Measurements from ENCODE around the gene IL17C.

Gene IL17C

GRCh38 chr16:88652762-88653063 lies 14.3 kb downstream of the IL17C start:
- Histone ChIP-seq H4K20me1 (ENCODE audit: low read depth, low read length) (peaks cover 12% of the 10 kb centered on the region; the same call in 1 of the 2 replicates), H3K27me3 (ENCODE audit: low read length) (no peaks in the 10 kb centered on the region), H2AFZ (ENCODE audit: low read depth, low read length, severe bottlenecking) (no peak overlapping the region), H3K9me2 (replicated peaks; ENCODE audit: insufficient read depth, low read length) (no peaks in the 10 kb centered on the region), H3F3A (ENCODE audit: insufficient read depth) (no peaks in the 10 kb centered on the region), H3K4me3 (ENCODE audit: insufficient read depth, low read length, poor library complexity, severe bottlenecking) (no peak overlapping the region), H3K9me3 (ENCODE audit: insufficient read depth, low read length) (no peaks in the 10 kb centered on the region), H3K9ac (ENCODE audit: low read length) (no peak overlapping the region), H3K27ac (ENCODE audit: low read depth, low read length) (no peak overlapping the region), H3K79me2 (ENCODE audit: insufficient read depth, low read length) (peaks cover 26% of the 10 kb centered on the region), H3K36me3 (ENCODE audit: low read length) (no peaks in the 10 kb centered on the region), H3K4me2 (ENCODE audit: low read depth, low read length, poor library complexity, severe bottlenecking) (no peak overlapping the region)
- TF ChIP-seq CTCF (IDR thresholded peaks at IDR 0.05; ENCODE audit: insufficient read depth, low read length, poor library complexity, severe bottlenecking), result no peak
- TF ChIP-seq EZH2phosphoT487 (conservative IDR thresholded peaks at IDR 0.05; ENCODE audit: low read length), result no peak

- no peaks in the 10 kb centered on the region for H3K9me2 ChIP-seq (replicated peaks; ENCODE audit: insufficient read depth, low read length)
- TF ChIP-seq CTCF (IDR thresholded peaks at IDR 0.05; ENCODE audit: insufficient read depth, low read length, poor library complexity, severe bottlenecking) (no peak), EZH2phosphoT487 (conservative IDR thresholded peaks at IDR 0.05; ENCODE audit: low read length) (no peak)
- H3K4me3 ChIP-seq (ENCODE audit: insufficient read depth, low read length, poor library complexity, severe bottlenecking), result no peak overlapping the region
- H3K9ac ChIP-seq (ENCODE audit: low read length), result no peak overlapping the region
- H2AFZ ChIP-seq (ENCODE audit: low read depth, low read length, severe bottlenecking), result no peak overlapping the region
- no peak overlapping the region for H3K4me2 ChIP-seq (ENCODE audit: low read depth, low read length, poor library complexity, severe bottlenecking)
- peaks cover 25% of the 10 kb centered on the region for H3K79me2 ChIP-seq (ENCODE audit: insufficient read depth, low read length)
- no peaks in the 10 kb centered on the region for H3K9me3 ChIP-seq (ENCODE audit: insufficient read depth, low read length)
- H4K20me1 ChIP-seq (ENCODE audit: low read depth, low read length), result peaks cover 12% of the 10 kb centered on the region; the same call in 1 of the 2 replicates
- H3F3A ChIP-seq (ENCODE audit: insufficient read depth), result no peaks in the 10 kb centered on the region
- H3K27me3 ChIP-seq (ENCODE audit: low read length), result no peaks in the 10 kb centered on the region
- no peak overlapping the region for H3K27ac ChIP-seq (ENCODE audit: low read depth, low read length)
- H3K36me3 ChIP-seq (ENCODE audit: low read length), result no peaks in the 10 kb centered on the region
These were observed 14.7 kb downstream of the IL17C start for GRCh38 chr16:88653101-88653500.

- peaks cover 12% of the 10 kb centered on the region; the same call in 1 of the 2 replicates for H4K20me1 ChIP-seq (ENCODE audit: low read depth, low read length)
- peaks cover 21% of the 10 kb centered on the region for H3K79me2 ChIP-seq (ENCODE audit: insufficient read depth, low read length)
- TF ChIP-seq CTCF (IDR thresholded peaks at IDR 0.05; ENCODE audit: insufficient read depth, low read length, poor library complexity, severe bottlenecking), result no peak
- no peak for TF ChIP-seq EZH2phosphoT487 (conservative IDR thresholded peaks at IDR 0.05; ENCODE audit: low read length)
These were observed 15.4 kb downstream of the IL17C start for GRCh38 chr16:88653596-88654362.

More at GRCh38 chr16:88653596-88654362, 15.4 kb downstream of the IL17C start:
- Histone ChIP-seq H3K9me2 (replicated peaks; ENCODE audit: insufficient read depth, low read length) (no peaks in the 10 kb centered on the region), H3K36me3 (ENCODE audit: low read length) (no peaks in the 10 kb centered on the region), H3K27ac (ENCODE audit: low read depth, low read length) (no peak overlapping the region), H3K9ac (ENCODE audit: low read length) (no peak overlapping the region), H3K4me3 (ENCODE audit: insufficient read depth, low read length, poor library complexity, severe bottlenecking) (no peak overlapping the region), H3F3A (ENCODE audit: insufficient read depth) (no peaks in the 10 kb centered on the region), H2AFZ (ENCODE audit: low read depth, low read length, severe bottlenecking) (no peak overlapping the region), H3K27me3 (ENCODE audit: low read length) (no peaks in the 10 kb centered on the region), H3K9me3 (ENCODE audit: insufficient read depth, low read length) (no peaks in the 10 kb centered on the region), H3K4me2 (ENCODE audit: low read depth, low read length, poor library complexity, severe bottlenecking) (no peak overlapping the region)

All from SU-DHL-6 (cell line).